KMS-11 (cell line): Measurements from ENCODE around the gene PLEKHM2.

ENCODE experiments used
- H2AFZ ChIP-seq: fragments of 200-600 bp; sonication (generic); 2 replicates; pipeline ENCODE4 v1.6.1; 2016; ENCODE audit warnings: antibody characterized with exemption, mixed run types, low read depth
- H3K27ac ChIP-seq: fragments of 200-600 bp; sonication (generic); 2 replicates; pipeline ENCODE4 v1.6.1; 2016; ENCODE audit warnings: mild to moderate bottlenecking, mixed run types
- H3K27me3 ChIP-seq: fragments of 200-600 bp; sonication (generic); 2 replicates; pipeline ENCODE4 v1.6.1; 2017; ENCODE audit warnings: mild to moderate bottlenecking, low read depth, mixed run types, moderate library complexity; ENCODE audit not compliant: insufficient read depth
- H3K36me3 ChIP-seq: fragments of 200-600 bp; sonication (generic); 2 replicates; pipeline ENCODE4 v1.6.1; 2017; ENCODE audit warnings: mild to moderate bottlenecking, mixed run types; ENCODE audit not compliant: insufficient read depth
- H3K4me1 ChIP-seq: fragments of 200-600 bp; sonication (generic); 2 replicates; pipeline ENCODE4 v1.6.1; 2016; ENCODE audit warnings: mild to moderate bottlenecking, low read depth, mixed run types; ENCODE audit not compliant: poor library complexity, severe bottlenecking
- H3K4me2 ChIP-seq: fragments of 200-600 bp; sonication (generic); 2 replicates; pipeline ENCODE4 v1.7.0; 2016; ENCODE audit warnings: mild to moderate bottlenecking, mixed run types
- H3K4me3 ChIP-seq: fragments of 200-600 bp; sonication (generic); IDR thresholded peaks from 2 replicates; pipeline ENCODE4 v1.6.1; 2017; ENCODE audit warnings: low read depth, low read length, mixed read lengths; ENCODE audit not compliant: insufficient read depth
- H3K79me2 ChIP-seq: fragments of 200-600 bp; sonication (generic); 2 replicates; pipeline ENCODE4 v1.6.1; 2016; ENCODE audit warnings: low read depth, mixed run types; ENCODE audit not compliant: insufficient read depth
- H3K9ac ChIP-seq: fragments of 200-600 bp; sonication (generic); 2 replicates; pipeline ENCODE4 v1.6.1; 2016; ENCODE audit warnings: mild to moderate bottlenecking, mixed run types
- H4K20me1 ChIP-seq: fragments of 200-600 bp; sonication (generic); 2 replicates; pipeline ENCODE4 v1.6.1; 2016; ENCODE audit warnings: mild to moderate bottlenecking, mixed run types; ENCODE audit not compliant: insufficient read depth
- CTCF ChIP-seq: fragments of 200-600 bp; sonication (generic); conservative IDR thresholded peaks from 2 replicates; pipeline ENCODE4 v1.6.1; 2017; ENCODE audit warnings: low read depth, mild to moderate bottlenecking, antibody characterized with exemption, low read length, moderate library complexity, mixed read lengths

Gene PLEKHM2

GRCh38 chr1:15680561-15681348, 3.4 kb upstream of the PLEKHM2 start:
- H2AFZ ChIP-seq = no peak overlapping the region
- no peak for TF ChIP-seq CTCF
- H3K4me1 ChIP-seq = peaks cover 20% of the 10 kb centered on the region
- no peaks in the 10 kb centered on the region for H3K36me3 ChIP-seq
- no peak overlapping the region for H3K9ac ChIP-seq
- no peak overlapping the region for H3K27ac ChIP-seq
- H3K79me2 ChIP-seq = peaks cover 12% of the 10 kb centered on the region
- H4K20me1 ChIP-seq = no peaks in the 10 kb centered on the region
- no peaks in the 10 kb centered on the region for H3K27me3 ChIP-seq
- no peak overlapping the region for H3K4me3 ChIP-seq
- H3K4me2 ChIP-seq = no peak overlapping the region

GRCh38 chr1:15681349-15682292, 2.5 kb upstream of the PLEKHM2 start:
- Histone ChIP-seq H3K4me2 (no peak overlapping the region), H3K27me3 (no peaks in the 10 kb centered on the region), H3K4me3 (no peak overlapping the region), H4K20me1 (no peaks in the 10 kb centered on the region), H3K36me3 (no peaks in the 10 kb centered on the region), H3K4me1 (peaks cover 22% of the 10 kb centered on the region), H3K27ac (no peak overlapping the region), H3K79me2 (peaks cover 21% of the 10 kb centered on the region), H3K9ac (no peak overlapping the region), H2AFZ (no peak overlapping the region)
- TF ChIP-seq CTCF = no peak

- H3K9ac ChIP-seq = no peak overlapping the region
- no peaks in the 10 kb centered on the region for H3K36me3 ChIP-seq
- no peaks in the 10 kb centered on the region for H3K27me3 ChIP-seq
- H3K4me3 ChIP-seq = no peak overlapping the region
- peaks cover 22% of the 10 kb centered on the region for H3K4me1 ChIP-seq
- H4K20me1 ChIP-seq = no peaks in the 10 kb centered on the region
- no peak overlapping the region for H2AFZ ChIP-seq
- no peak overlapping the region for H3K4me2 ChIP-seq
- TF ChIP-seq CTCF = no peak
- no peak overlapping the region for H3K27ac ChIP-seq
- H3K79me2 ChIP-seq = peaks cover 33% of the 10 kb centered on the region
Observed at GRCh38 chr1:15682936-15683341, 1.2 kb upstream of the PLEKHM2 start.

- Histone ChIP-seq H3K27ac (peak overlapping the region; percentile 77), H3K4me3 (peak overlapping the region; percentile 56), H4K20me1 (no peaks in the 10 kb centered on the region), H3K4me1 (peaks cover 17% of the 10 kb centered on the region), H3K4me2 (peak overlapping the region; percentile 89), H3K9ac (peak overlapping the region; percentile 99), H3K27me3 (no peaks in the 10 kb centered on the region), H3K79me2 (peaks cover 39% of the 10 kb centered on the region), H2AFZ (peak overlapping the region; percentile 98), H3K36me3 (no peaks in the 10 kb centered on the region)
- no peak for TF ChIP-seq CTCF
Observed at GRCh38 chr1:15683345-15684039, 628 bp upstream of the PLEKHM2 start.
